ENCODE results near the gene CFAP97D1. TPM values are rescaled to one million over a fixed set of nuclear protein-coding genes. Genes with fewer than 3 reads are reported as not detected.

The CFAP97D1 gene
- total RNA-seq, 3 donors from 2014 or later (not counting 1 experiment from before 2014, with no cell fraction given) = not detected

DNA sequence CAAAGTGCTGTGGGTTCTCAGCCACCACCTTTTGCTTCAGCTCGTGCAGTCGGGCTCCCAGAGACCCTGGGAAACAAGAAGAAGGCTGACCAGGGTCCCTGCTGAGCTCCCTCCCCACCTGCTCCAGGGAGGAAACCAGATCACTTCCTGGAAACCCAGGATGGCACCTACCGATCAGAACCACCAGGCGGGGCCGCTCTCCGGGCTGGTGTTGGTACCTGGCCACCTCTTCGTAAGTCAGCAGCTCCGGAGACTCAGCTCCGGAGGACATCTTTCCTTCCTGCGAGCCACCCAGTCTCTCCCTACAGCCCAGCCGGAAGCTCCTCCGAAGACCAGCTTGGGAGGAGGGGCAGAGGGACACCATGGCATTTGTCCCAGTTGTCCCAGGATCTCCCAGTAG is 33.8 kb downstream of the CFAP97D1 start:
- Mint-ChIP-seq H3K36me3 (no peaks in the 10 kb centered on the region), H3K9me3 (no peaks in the 10 kb centered on the region), H3K4me1 (no peaks in the 10 kb centered on the region), H3K4me3 (no peak overlapping the region), H3K27ac (no peak overlapping the region), H3K27me3 (ENCODE audit: low read depth in 2 of 2) (peaks cover 0 to 29% of the 10 kb centered on the region in 2 donors)
- no peak overlapping the region for H3K4me3 ChIP-seq (ENCODE audit: low read length)
- WGBS (ENCODE audit: insufficient coverage) = 85% methylated on average over 12 of the region's 12 CpGs
- H3K27me3 ChIP-seq (ENCODE audit: control insufficient read depth, insufficient read depth, low read length) = no peaks in the 10 kb centered on the region
- no peaks in the 10 kb centered on the region for H3K9me3 ChIP-seq (ENCODE audit: control insufficient read depth, insufficient read depth, low read length)
- intact Hi-C loops (cut with micrococcal nuclease) = no loop called here
- ATAC-seq (no peak), DNase-seq (no peak)
- TF ChIP-seq, protein P1, sequence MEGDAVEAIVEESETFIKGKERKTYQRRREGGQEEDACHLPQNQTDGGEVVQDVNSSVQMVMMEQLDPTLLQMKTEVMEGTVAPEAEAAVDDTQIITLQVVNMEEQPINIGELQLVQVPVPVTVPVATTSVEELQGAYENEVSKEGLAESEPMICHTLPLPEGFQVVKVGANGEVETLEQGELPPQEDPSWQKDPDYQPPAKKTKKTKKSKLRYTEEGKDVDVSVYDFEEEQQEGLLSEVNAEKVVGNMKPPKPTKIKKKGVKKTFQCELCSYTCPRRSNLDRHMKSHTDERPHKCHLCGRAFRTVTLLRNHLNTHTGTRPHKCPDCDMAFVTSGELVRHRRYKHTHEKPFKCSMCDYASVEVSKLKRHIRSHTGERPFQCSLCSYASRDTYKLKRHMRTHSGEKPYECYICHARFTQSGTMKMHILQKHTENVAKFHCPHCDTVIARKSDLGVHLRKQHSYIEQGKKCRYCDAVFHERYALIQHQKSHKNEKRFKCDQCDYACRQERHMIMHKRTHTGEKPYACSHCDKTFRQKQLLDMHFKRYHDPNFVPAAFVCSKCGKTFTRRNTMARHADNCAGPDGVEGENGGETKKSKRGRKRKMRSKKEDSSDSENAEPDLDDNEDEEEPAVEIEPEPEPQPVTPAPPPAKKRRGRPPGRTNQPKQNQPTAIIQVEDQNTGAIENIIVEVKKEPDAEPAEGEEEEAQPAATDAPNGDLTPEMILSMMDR (IDR thresholded peaks at IDR 0.05) = no peak
- no peak overlapping the region for H3K27ac ChIP-seq (ENCODE audit: low read length)
- H3K36me3 ChIP-seq (ENCODE audit: control insufficient read depth, insufficient read depth, low read length) = no peaks in the 10 kb centered on the region
- H3K4me1 ChIP-seq (ENCODE audit: control insufficient read depth, insufficient read depth, low read length) = no peaks in the 10 kb centered on the region

DNA sequence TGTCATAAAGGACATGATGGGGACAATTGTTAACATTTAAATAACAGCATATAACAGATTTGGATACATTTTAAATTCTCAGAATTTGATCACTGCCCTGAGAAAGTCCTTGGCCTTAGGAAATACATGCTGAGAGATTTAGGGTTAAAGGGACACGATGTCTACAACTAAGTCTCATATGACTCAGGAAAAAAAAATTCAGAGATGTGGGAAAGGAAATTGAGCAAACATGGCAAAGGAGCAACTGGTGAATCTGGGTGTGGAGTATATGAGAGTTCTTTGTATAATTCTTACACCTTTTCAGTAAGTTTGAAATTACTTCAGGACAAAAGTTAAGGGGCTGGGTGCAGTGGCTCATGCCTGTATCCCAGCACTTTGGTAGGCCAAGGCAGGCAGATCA is 34.5 kb downstream of the CFAP97D1 start:
- Histone ChIP-seq H3K27ac (ENCODE audit: low read length) (no peak overlapping the region), H3K4me1 (ENCODE audit: control insufficient read depth, insufficient read depth, low read length) (no peaks in the 10 kb centered on the region), H3K4me3 (ENCODE audit: low read length) (no peak overlapping the region), H3K27me3 (ENCODE audit: control insufficient read depth, insufficient read depth, low read length) (no peaks in the 10 kb centered on the region), H3K9me3 (ENCODE audit: control insufficient read depth, insufficient read depth, low read length) (no peaks in the 10 kb centered on the region), H3K36me3 (ENCODE audit: control insufficient read depth, insufficient read depth, low read length) (no peaks in the 10 kb centered on the region)
- Mint-ChIP-seq H3K4me1 (no peaks in the 10 kb centered on the region), H3K27ac (no peak overlapping the region), H3K27me3 (ENCODE audit: low read depth in 2 of 2) (peaks cover 0 to 29% of the 10 kb centered on the region in 2 donors), H3K36me3 (no peaks in the 10 kb centered on the region), H3K4me3 (no peak overlapping the region), H3K9me3 (no peaks in the 10 kb centered on the region)
- DNase-seq = no peak
- no peak for ATAC-seq
- TF ChIP-seq, protein P1 (IDR thresholded peaks at IDR 0.05) = no peak
- intact Hi-C loops (cut with micrococcal nuclease) = no loop called here
- 61% methylated on average over 1 of the region's 1 CpG for WGBS (ENCODE audit: insufficient coverage)

DNA sequence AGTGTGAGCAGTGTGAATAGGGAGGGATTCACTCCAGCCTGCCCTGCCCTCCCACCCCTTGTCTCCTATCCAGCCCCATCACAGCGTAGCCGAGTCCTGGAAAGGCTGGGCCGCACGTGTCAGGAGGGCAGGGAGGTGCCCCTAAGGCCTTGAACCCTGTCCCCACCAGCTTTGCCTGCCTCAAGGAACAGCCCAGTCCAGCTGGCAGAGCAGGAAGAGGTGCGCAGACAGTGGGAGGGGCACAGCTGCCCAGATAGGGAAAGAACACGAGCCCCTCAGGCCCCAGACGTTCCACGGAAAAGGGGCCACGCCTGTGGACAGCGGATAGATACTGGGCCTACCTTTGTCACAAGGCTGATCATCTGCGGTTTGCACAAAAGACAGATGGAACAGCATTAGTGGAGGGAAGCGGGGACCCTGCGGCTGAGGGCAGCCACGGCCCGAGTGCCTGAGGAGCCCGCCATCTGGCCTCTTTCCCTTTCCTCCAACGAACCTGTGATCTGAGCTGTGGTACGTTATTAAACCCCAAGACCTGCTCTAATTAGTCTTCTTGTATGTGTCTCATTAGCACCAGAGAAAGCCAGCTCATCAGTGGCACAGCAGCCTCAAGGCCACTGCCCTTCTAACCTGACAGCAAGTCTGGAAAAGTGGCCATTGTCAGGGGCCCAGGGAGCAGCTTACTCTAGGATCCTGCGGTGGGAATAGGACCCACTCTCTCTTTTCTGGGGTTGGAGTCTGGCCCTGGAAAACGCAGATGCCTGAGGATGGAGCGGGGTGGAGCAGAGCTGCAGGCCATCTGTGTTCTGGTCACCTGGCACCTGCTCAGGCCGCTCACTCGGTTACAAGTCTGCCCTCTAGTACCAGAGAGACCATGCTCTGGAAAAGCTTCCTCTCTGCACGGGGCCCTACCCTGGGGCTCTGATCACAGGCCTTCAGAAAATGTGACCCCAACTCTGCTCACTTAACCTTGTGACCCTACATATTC is 36.4 kb downstream of the CFAP97D1 start:
- no peak for ATAC-seq
- no peak overlapping the region for H3K4me3 ChIP-seq (ENCODE audit: low read length)
- no peak overlapping the region for H3K4me3 Mint-ChIP-seq
- intact Hi-C loops (cut with micrococcal nuclease) = no loop called here
- no peak overlapping the region for H3K27ac ChIP-seq (ENCODE audit: low read length)
- no peak for DNase-seq
- no peaks in the 10 kb centered on the region for H3K9me3 Mint-ChIP-seq
- no peaks in the 10 kb centered on the region for H3K27me3 ChIP-seq (ENCODE audit: control insufficient read depth, insufficient read depth, low read length)
- H3K4me1 ChIP-seq (ENCODE audit: control insufficient read depth, insufficient read depth, low read length) = no peaks in the 10 kb centered on the region
- H3K4me1 Mint-ChIP-seq = no peaks in the 10 kb centered on the region
- H3K9me3 ChIP-seq (ENCODE audit: control insufficient read depth, insufficient read depth, low read length) = no peaks in the 10 kb centered on the region
- H3K27ac Mint-ChIP-seq = no peak overlapping the region
- peaks cover 0 to 27% of the 10 kb centered on the region in 2 donors for H3K27me3 Mint-ChIP-seq (ENCODE audit: low read depth in 2 of 2)
- no peaks in the 10 kb centered on the region for H3K36me3 Mint-ChIP-seq
- TF ChIP-seq, protein P1 (IDR thresholded peaks at IDR 0.05) = no peak
- no peaks in the 10 kb centered on the region for H3K36me3 ChIP-seq (ENCODE audit: control insufficient read depth, insufficient read depth, low read length)
- 91% methylated on average over 24 of the region's 24 CpGs for WGBS (ENCODE audit: insufficient coverage)
